HEK293 (cell line): ENCODE measurements around the gene ZCCHC2.

ENCODE experiments used
- MZF1 ChIP-seq: fragments of 450-650 bp; formaldehyde crosslinking; IDR thresholded peaks from 2 replicates; pipeline ENCODE4 v1.5.1; 2017; ENCODE audit warnings: missing biosample characterization, missing genetic modification characterization, borderline replicate concordance
- REPIN1 ChIP-seq: fragments of 450-650 bp; formaldehyde crosslinking; IDR thresholded peaks from 2 replicates; pipeline ENCODE4 v1.5.1; 2017; ENCODE audit warnings: missing biosample characterization, missing genetic modification characterization, low read depth
- ZNF416 ChIP-seq: fragments of 450-650 bp; formaldehyde crosslinking; IDR thresholded peaks from 2 replicates; pipeline ENCODE4 v1.5.1; 2016; ENCODE audit warnings: missing biosample characterization, missing genetic modification characterization
- ZNF76 ChIP-seq: fragments of 450-650 bp; formaldehyde crosslinking; IDR thresholded peaks from 2 replicates; pipeline ENCODE4; 2016; ENCODE audit warnings: low read depth, missing biosample characterization, missing genetic modification characterization, borderline replicate concordance
- ZSCAN30 ChIP-seq: fragments of 450-650 bp; IDR thresholded peaks from 2 replicates; pipeline ENCODE4 v1.5.1; 2018; ENCODE audit warnings: missing biosample characterization, mild to moderate bottlenecking, missing genetic modification characterization, moderate library complexity
- TF ChIP-seq, protein P1 (sequence below): fragments of 450-650 bp; formaldehyde crosslinking; IDR thresholded peaks from 2 replicates; pipeline ENCODE4 v1.5.1; 2016; ENCODE audit warnings: missing biosample characterization, missing genetic modification characterization
- TF ChIP-seq, protein P2 (sequence below): fragments of 450-650 bp; formaldehyde crosslinking; IDR thresholded peaks from 2 replicates; pipeline ENCODE4 v1.5.1; 2016; ENCODE audit warnings: missing biosample characterization, missing genetic modification characterization, borderline replicate concordance

DNA sequence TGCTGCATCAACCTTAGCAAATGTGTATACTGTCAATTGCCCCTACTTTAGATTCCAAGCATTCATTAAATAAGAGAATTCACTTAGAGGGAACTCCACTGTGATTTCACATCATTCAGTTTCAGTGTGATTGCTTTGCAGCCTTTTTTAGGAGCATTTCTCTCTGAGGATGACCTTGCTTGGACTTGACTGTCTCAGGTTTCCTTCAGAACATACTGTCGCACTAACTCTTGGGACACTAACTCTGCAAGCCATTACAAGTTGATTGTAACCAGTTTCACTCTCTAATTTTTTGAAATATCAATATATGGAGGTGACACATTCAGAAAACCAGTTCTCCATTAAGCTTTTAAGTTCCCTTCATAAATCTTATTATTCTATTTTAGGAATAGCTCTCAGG, 6.6 kb upstream of the ZCCHC2 start:
- TF ChIP-seq ZNF76 (tag by site-specific recombination) = no peak
- no peak for TF ChIP-seq ZNF416 (tag by site-specific recombination)
- no peak for TF ChIP-seq ZSCAN30 (tag by site-specific recombination)
- TF ChIP-seq, protein P1, sequence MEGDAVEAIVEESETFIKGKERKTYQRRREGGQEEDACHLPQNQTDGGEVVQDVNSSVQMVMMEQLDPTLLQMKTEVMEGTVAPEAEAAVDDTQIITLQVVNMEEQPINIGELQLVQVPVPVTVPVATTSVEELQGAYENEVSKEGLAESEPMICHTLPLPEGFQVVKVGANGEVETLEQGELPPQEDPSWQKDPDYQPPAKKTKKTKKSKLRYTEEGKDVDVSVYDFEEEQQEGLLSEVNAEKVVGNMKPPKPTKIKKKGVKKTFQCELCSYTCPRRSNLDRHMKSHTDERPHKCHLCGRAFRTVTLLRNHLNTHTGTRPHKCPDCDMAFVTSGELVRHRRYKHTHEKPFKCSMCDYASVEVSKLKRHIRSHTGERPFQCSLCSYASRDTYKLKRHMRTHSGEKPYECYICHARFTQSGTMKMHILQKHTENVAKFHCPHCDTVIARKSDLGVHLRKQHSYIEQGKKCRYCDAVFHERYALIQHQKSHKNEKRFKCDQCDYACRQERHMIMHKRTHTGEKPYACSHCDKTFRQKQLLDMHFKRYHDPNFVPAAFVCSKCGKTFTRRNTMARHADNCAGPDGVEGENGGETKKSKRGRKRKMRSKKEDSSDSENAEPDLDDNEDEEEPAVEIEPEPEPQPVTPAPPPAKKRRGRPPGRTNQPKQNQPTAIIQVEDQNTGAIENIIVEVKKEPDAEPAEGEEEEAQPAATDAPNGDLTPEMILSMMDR (tag by site-specific recombination) = no peak
- TF ChIP-seq, protein P2, sequence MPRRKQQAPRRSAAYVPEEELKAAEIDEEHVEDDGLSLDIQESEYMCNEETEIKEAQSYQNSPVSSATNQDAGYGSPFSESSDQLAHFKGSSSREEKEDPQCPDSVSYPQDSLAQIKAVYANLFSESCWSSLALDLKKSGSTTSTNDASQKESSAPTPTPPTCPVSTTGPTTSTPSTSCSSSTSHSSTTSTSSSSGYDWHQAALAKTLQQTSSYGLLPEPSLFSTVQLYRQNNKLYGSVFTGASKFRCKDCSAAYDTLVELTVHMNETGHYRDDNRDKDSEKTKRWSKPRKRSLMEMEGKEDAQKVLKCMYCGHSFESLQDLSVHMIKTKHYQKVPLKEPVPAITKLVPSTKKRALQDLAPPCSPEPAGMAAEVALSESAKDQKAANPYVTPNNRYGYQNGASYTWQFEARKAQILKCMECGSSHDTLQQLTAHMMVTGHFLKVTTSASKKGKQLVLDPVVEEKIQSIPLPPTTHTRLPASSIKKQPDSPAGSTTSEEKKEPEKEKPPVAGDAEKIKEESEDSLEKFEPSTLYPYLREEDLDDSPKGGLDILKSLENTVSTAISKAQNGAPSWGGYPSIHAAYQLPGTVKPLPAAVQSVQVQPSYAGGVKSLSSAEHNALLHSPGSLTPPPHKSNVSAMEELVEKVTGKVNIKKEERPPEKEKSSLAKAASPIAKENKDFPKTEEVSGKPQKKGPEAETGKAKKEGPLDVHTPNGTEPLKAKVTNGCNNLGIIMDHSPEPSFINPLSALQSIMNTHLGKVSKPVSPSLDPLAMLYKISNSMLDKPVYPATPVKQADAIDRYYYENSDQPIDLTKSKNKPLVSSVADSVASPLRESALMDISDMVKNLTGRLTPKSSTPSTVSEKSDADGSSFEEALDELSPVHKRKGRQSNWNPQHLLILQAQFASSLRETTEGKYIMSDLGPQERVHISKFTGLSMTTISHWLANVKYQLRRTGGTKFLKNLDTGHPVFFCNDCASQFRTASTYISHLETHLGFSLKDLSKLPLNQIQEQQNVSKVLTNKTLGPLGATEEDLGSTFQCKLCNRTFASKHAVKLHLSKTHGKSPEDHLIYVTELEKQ (tag by site-specific recombination) = no peak
- TF ChIP-seq MZF1 (tag by site-specific recombination) = no peak
- no peak for TF ChIP-seq REPIN1
